AG10803 (cell line): ENCODE results near the gene ACOT8.
"Not testable (repeated sequence)": the region's sequence is repeated elsewhere in the genome, so short reads cannot be mapped to it uniquely, and the experiment has no call there.

Experiments
- DNase-seq: peaks from one replicate; pipeline ENCODE4 v3.0.0; 2010; ENCODE audit warnings: low read depth
- H3K4me3 ChIP-seq: 2 replicates; pipeline ENCODE4 v1.5.1; 2011; ENCODE audit warnings: mild to moderate bottlenecking, low read length, control low read depth
- CTCF ChIP-seq: conservative IDR thresholded peaks from 2 replicates; pipeline ENCODE4 v1.5.1; 2011; ENCODE audit warnings: mild to moderate bottlenecking, low read length, control low read depth, inconsistent platforms

The ACOT8 gene

GRCh38 chr20:45883100-45883469, 25.9 kb upstream of the ACOT8 start:
- no peak for TF ChIP-seq CTCF
- no peak for DNase-seq
- no peak overlapping the region for H3K4me3 ChIP-seq

- no peak for TF ChIP-seq CTCF
- H3K4me3 ChIP-seq: no peak overlapping the region
- DNase-seq: no peak
These were observed 25.4 kb upstream of the ACOT8 start for GRCh38 chr20:45882469-45883099.

- peak; percentile 99 for DNase-seq
- no peak for TF ChIP-seq CTCF
- H3K4me3 ChIP-seq: peak within 1 kb of the TSS; percentile 94
These were observed 24.0 kb upstream of the ACOT8 start, which contains the start of gene ZSWIM1 for GRCh38 chr20:45880988-45881788. Gene ZSWIM1, plus strand, starts transcription at chr20:45881227. Its CDS starts 1,366 bp downstream, at chr20:45882593.

- TF ChIP-seq CTCF: no peak
- H3K4me3 ChIP-seq: no peak overlapping the region
- DNase-seq: peak; percentile 75
These were observed 21.0 kb upstream of the ACOT8 start for GRCh38 chr20:45878076-45878761.

GRCh38 chr20:45874576-45874975, 17.4 kb upstream of the ACOT8 start:
- DNase-seq: no peak
- TF ChIP-seq CTCF: no peak
- H3K4me3 ChIP-seq: no peak overlapping the region

- H3K4me3 ChIP-seq, DNase-seq: not testable (repeated sequence)
These were observed 16.9 kb upstream of the ACOT8 start for GRCh38 chr20:45874104-45874481.

GRCh38 chr20:45873409-45874103, 16.4 kb upstream of the ACOT8 start:
- DNase-seq: no peak
- no peak for TF ChIP-seq CTCF
- H3K4me3 ChIP-seq: no peak overlapping the region
